ENCODE data around the gene HSPA14.

GRCh38 chr10:14836208-14836607 is 1.9 kb upstream of the HSPA14 start:
- TF ChIP-seq CTCF (optimal IDR thresholded peaks at IDR 0.05 in 1 of 3, IDR thresholded peaks at IDR 0.05 in 1 of 3, conservative IDR thresholded peaks at IDR 0.05 in 1 of 3; ENCODE audit: extremely low read depth in 1 of 3, insufficient read depth in 2 of 3, low read length in 3 of 3) (no peak), EZH2 (IDR thresholded peaks at IDR 0.05; ENCODE audit: low read length) (no peak)
